Islet of Langerhans (tissue), 1 donor: Measurements from ENCODE around the gene SIL1.

ENCODE experiments used
- FAIRE-seq: peaks from one replicate; lab custom pipeline; 2011; peaks lifted over from hg19 to GRCh38; lab: Jason Lieb, UNC

SIL1 gene

DNA sequence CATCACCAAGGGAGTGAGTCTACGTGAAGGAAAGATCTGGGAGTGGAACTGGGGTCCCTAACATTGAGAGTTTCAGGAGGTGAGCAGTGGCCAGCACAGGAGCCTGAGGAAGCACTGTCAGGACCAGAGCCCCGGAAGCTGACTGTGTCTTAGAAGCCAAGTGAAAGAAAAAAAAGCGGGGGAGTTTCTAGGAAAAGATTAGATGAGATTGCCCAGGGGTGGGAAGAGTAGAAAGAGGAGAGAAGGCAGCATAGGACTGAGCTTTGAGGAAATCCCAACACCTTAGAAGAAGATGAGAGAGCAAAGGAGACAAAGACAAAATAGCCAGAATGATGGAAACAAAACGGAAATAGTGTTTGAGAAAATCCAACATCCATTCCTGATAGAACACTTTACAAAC, 286.1 kb downstream of the SIL1 start:
- FAIRE-seq = no peak

DNA sequence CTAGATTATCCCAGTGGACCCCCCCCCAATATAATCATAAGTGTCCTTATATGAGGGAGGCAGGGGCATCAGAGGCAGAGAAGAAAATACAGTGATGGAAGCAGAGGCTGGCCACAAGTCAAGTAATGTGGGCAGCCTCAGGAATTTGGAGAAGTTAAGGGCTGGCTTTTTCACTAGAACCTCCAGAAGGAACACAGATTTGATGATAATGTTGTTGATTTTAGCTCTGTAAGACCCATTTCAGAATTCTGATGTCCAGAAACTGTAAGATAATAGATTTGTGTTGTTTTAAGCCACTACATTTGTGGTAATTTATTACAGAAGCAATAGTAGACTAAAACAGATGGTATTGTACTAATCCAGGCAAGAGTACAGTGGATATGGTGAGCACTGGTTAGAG, 286.7 kb downstream of the SIL1 start:
- no peak for FAIRE-seq

DNA sequence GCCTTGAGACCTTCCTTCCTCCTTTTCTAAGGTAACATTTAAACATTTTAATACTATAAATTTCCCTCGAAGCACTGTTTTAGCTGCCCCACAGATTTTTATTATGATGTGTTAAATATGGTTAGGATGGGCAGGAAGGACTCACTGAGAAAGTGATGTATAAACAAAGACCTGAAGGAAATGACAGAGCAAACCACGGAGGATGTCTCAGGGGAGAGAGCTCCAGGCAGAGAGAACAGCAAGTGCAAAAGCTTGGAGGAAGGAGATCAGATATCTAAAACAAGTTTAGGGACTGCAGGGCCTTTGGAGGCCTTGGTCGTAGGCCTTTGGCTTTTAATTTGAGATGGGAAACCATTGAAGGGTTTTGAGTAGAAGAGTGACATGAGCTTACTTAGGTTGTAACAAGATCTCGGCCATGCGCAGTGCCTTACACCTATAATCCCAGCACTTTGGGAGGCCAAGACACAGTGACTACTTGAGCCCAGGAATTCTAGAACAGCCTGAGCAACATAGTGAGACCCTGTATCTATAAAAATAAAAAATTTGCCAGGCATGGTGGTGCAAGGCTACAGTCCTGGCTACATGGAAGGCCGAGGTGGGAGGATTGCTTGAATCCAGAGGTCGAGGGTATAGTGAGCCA, 287.5 kb downstream of the SIL1 start:
- no peak for FAIRE-seq

DNA sequence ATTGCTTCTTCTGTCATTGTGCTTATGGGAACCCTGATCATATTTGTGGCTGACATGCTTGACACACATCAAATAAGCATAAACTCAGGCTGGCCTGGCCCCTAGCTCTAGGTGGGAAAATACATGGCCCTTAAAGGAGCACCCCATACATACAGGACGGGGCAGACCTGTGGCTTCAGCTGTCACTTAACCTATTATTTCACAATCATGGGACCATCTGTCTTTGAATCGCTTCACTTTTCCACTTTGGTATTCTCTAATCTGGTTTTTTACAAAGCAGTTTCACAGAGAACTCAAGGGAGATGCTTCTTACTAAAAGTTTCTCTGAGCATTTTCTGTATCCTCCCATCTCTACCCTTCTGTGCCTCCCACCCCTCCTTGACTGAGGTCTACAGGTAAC, 288.4 kb downstream of the SIL1 start:
- no peak for FAIRE-seq

DNA sequence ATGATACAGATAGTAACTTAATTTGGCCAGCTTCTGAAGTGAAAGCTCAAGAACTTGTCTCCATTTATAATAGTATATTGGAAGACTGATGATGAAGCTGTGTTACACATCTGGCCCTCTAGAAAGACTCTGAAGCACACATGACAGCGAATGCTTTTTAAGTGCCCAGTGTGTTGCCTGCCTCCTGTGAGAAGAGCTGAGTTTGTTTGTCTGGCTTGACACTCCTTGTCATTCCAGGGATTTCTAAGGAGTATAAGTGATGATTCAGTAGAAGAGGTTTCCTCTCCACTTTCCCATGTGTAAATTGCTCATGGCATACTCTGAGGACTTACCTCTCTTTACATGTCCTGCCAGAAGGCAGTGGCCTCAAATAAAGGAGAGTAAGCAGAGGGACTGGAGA, 292.6 kb downstream of the SIL1 start:
- no peak for FAIRE-seq

DNA sequence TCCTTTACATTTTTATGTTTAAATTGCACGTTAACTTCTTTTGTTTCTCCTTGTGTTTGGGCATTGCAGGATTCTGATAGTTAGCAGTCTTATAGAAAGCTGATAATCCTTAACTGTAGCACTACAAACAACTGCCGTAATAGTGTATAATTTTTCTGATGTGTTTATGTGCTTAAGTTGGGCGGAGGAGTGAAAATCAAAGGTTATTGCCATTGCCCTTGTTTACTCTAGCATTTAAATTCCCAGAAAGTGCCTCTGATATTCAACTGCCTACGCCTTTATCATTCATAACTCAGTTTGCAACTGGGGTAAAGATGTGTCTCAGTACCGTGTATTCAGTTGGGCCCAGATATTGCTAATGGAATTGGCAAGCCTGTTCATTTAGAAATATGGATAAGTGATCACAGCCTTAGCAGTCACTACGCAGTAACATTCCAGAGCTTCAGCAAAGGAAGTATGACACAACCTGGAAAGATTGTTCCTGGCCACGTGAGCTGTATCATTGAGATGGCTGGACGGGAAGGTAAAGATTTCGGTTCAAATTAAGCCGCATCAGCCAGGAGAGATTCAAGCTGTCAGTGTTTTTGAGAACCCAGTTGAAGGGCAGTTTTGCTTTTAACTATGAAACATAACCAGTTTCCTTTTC, 294.9 kb downstream of the SIL1 start:
- no peak for FAIRE-seq

DNA sequence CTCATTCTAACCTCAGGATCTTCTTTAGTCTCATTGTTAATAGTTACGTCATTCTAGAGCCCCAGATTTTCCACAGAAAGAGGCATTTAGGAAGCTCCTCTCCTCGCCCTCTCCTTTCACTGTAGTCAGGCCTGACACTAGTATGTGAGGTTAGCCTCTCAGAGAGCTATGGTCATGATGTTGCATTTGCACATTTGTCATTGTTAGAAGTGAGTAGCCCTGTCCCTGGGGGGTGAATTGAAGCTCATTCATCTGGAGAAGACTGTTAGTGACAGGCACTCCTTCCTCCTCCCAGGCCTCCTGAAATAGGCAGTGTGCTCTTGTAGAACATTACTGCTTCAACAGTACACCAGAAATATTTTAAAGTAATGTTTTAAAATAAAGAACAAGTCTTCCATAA, 296.5 kb downstream of the SIL1 start:
- no peak for FAIRE-seq

DNA sequence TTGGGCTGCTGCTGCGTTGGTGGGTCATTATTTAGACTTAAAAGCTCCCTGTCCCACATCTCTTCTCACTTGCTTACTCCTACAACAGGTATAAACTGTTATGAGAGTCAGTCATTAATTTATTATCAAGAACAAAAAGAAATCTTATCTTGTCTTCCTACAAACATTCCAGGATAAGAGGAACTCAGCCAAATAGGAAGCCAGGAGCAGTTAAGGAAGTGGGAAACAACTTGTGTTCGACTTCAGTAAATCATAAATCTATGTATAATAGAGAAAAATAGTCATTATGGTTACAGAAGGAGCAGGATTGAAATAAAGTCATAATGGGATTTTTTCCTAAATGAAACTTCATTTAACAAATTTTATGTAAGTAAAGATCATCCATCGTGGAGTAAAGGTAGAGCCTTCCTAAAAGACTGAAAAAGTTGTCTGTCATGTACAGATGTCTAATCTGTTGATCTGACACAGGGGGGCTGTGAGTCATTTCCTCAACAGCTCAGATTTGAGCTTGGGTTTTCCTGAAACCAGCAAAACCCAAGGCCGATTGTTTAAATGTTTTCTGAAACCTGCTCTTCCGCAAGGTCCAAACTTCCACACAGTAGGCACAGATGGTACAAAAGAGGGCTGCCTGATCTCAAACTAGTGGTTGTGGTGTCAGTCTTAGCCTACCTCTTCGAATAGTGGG, 297.7 kb downstream of the SIL1 start:
- FAIRE-seq = no peak

DNA sequence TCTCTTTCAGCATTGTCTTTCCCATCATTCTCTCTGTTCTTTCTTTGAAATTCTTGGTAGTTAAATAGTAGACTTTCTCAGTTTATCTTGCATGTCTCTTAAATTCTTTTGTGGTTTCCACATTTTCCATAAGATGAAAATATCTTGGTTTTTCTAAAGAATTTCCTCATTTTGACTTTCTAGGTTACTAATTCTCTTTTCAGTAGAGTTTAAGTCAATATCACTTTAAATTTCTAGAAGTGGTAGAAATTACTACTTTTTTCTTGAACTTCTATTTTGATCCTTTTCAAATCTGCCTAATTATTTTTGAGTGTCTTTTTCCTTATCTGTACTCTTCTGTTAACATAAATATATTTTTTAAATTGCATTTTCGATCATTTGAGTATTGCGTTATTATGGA, 299.4 kb downstream of the SIL1 start:
- no peak for FAIRE-seq

DNA sequence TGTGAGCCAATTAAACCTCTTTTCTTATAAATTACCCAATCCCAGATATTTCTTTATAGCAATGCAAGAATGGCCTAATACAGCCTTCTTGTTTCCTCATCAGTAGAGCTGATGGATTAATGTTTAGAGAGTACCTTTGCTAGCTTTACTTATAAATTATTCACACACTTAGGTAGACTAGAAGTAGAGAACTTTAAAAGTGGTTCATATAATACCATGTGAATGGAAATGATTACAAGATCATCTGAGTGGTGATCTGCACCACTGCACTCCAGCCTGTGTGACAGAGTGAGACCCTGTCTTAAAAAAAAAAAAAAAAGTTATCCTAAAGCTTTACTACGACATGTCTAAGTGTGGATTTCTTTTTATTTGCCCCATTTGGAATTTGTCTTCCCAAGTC, 299.9 kb downstream of the SIL1 start:
- no peak for FAIRE-seq
